ENCODE measurements around the gene SIRT7. TPM values are rescaled to one million over a fixed set of nuclear protein-coding genes. Genes with fewer than 3 reads are reported as not detected.
"Not testable (repeated sequence)": the region's sequence is repeated elsewhere in the genome, so short reads cannot be mapped to it uniquely, and the experiment has no call there.

Gene SIRT7
- polyA plus RNA-seq, 2 donors: 64.9 to 84.0 TPM

DNA sequence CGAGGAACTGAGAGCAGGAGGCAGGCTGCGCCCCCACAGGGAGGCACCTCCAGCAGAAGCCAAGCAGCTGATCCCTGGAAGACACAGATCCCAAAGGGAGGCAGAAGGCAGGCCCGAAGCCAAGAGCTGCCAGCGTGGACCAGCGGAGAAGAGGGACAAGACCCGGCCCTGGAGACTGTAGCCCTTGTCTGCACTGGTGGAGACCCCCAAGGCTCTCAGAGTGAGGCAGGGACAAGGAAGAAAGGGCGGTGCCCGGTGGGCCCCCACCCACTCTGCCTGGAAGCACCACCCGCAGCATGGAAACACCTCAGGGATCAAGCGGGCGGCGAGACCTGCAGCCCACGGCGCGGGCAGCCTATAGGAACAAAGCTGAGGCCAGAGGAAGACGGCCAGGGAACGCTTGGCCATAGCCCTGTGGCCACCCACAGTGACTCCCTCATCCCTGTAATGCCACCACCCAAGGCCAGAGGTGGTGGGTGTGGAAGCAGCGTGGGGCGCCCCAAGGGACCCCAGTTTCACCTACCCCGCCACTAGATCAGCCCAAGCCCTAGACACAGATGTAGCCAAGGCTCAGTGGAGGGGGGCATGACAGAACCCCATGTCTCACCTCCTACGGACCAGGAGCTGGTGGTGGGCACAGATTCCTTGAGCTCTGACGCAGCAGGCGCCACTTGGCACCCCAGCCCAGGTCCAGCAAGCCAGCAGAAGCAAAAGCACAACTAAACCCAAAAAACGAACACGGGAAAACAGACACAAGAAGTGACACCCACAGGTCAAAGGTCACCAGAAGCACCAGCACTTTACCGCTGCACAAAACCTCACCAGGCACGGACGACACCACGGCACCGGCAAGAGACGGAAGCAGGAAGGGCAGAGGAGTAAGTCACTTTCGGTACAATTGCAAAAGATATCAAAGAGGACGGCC is 2.9 kb upstream of the SIRT7 start:
- WGBS, 2 donors: 85 to 89% methylated on average over 33 of the region's 33 CpGs
- Histone ChIP-seq H3K27ac (ENCODE audit: low read depth in 2 of 2, low read length in 1 of 2) (peak overlapping the region; percentile 27 to 43), H3K27me3 (ENCODE audit: control insufficient read depth in 1 of 2, insufficient read depth in 2 of 2, low read length in 2 of 2) (no peaks in the 10 kb centered on the region), H3K4me1 (ENCODE audit: control insufficient read depth in 2 of 2, insufficient read depth in 2 of 2, low read length in 1 of 2) (peaks cover 26 to 33% of the 10 kb centered on the region in 2 donors), H3K9me3 (ENCODE audit: control insufficient read depth in 2 of 2, insufficient read depth in 1 of 2, low read depth in 1 of 2, low read length in 1 of 2) (no peaks in the 10 kb centered on the region), H3K4me3 (ENCODE audit: low read depth in 1 of 2, low read length in 2 of 2) (no peak overlapping the region), H3K36me3 (ENCODE audit: control insufficient read depth in 2 of 2, insufficient read depth in 2 of 2, low read length in 1 of 2) (peaks cover 4 to 19% of the 10 kb centered on the region in 2 donors)

DNA sequence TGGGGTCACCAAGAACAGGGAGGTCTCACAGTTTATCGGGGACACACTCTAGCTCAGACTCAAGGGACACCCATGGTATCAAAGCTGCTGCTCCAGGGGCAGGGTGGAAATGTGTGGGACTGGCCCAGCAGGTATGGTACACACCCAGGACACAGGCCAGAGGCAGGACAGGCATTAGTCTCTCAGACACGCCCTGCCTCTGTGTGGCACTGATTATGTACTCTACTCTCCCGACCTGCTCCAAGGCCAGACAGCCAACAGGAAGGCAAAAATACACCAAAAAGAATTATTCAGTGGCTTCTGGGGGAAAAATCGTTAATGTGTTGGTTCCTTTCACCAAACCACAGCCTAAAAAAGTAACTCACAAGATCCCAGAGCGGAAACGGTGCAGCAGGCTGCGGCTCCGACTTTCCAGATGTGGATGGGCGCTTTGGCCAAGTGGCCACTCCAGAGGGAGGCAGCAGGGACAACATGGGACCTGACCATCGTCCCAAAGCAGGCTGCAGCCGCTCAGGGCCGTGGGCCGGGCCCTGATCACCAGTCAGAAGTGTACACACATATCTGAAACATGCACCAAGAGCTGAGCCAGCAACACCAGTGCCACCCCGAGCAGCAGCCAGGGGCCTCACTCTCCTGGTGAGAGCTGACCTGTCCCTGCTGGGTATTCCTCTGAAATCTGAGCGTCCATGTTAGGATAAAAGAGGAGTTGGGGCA is 1.0 kb upstream of the SIRT7 start:
- H3K27ac ChIP-seq (ENCODE audit: low read depth in 2 of 2, low read length in 1 of 2): peak overlapping the region; percentile 90 to 95
- H3K9me3 ChIP-seq (ENCODE audit: control insufficient read depth in 2 of 2, insufficient read depth in 1 of 2, low read depth in 1 of 2, low read length in 1 of 2): no peaks in the 10 kb centered on the region
- peaks cover 17 to 32% of the 10 kb centered on the region in 2 donors for H3K4me1 ChIP-seq (ENCODE audit: control insufficient read depth in 2 of 2, insufficient read depth in 2 of 2, low read length in 1 of 2)
- peaks cover 4 to 38% of the 10 kb centered on the region in 2 donors for H3K36me3 ChIP-seq (ENCODE audit: control insufficient read depth in 2 of 2, insufficient read depth in 2 of 2, low read length in 1 of 2)
- H3K27me3 ChIP-seq (ENCODE audit: control insufficient read depth in 1 of 2, insufficient read depth in 2 of 2, low read length in 2 of 2): no peaks in the 10 kb centered on the region
- no peak overlapping the region for H3K4me3 ChIP-seq (ENCODE audit: low read depth in 1 of 2, low read length in 2 of 2)
- 65 to 74% methylated on average over 15 of the region's 15 CpGs for WGBS, 2 donors

DNA sequence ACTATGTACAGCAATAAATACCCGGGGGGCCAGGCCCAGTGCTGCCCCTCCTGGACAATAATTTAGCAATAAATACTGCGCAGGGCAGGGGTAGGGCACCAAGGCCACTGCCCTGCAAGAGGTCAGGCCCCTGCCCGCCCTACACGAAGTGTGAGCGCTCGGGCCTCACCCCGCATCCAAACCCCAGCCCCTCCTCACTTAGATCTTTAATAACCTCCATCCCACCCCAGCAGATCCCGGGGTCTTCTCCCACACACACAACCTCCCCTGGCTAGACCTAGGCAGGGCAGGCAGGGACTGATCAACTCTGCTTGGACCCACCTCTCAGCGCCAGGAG is 325 bp upstream of the SIRT7 start:
- Histone ChIP-seq H3K27ac (ENCODE audit: low read depth in 2 of 2, low read length in 1 of 2) (peak overlapping the region; percentile 90 to 95), H3K36me3 (ENCODE audit: control insufficient read depth in 2 of 2, insufficient read depth in 2 of 2, low read length in 1 of 2) (peaks cover 4 to 45% of the 10 kb centered on the region in 2 donors), H3K4me1 (ENCODE audit: control insufficient read depth in 2 of 2, insufficient read depth in 2 of 2, low read length in 1 of 2) (peaks cover 16 to 29% of the 10 kb centered on the region in 2 donors), H3K4me3 (ENCODE audit: low read depth in 1 of 2, low read length in 2 of 2) (peak overlapping the region in 1 of 2 donors; percentile 83)
- not testable (repeated sequence) for H3K9me3 ChIP-seq (ENCODE audit: control insufficient read depth in 2 of 2, insufficient read depth in 1 of 2, low read depth in 1 of 2, low read length in 1 of 2); H3K27me3 ChIP-seq (ENCODE audit: control insufficient read depth in 1 of 2, insufficient read depth in 2 of 2, low read length in 2 of 2)
- WGBS, 2 donors: 33% methylated on average over 9 of the region's 9 CpGs

DNA sequence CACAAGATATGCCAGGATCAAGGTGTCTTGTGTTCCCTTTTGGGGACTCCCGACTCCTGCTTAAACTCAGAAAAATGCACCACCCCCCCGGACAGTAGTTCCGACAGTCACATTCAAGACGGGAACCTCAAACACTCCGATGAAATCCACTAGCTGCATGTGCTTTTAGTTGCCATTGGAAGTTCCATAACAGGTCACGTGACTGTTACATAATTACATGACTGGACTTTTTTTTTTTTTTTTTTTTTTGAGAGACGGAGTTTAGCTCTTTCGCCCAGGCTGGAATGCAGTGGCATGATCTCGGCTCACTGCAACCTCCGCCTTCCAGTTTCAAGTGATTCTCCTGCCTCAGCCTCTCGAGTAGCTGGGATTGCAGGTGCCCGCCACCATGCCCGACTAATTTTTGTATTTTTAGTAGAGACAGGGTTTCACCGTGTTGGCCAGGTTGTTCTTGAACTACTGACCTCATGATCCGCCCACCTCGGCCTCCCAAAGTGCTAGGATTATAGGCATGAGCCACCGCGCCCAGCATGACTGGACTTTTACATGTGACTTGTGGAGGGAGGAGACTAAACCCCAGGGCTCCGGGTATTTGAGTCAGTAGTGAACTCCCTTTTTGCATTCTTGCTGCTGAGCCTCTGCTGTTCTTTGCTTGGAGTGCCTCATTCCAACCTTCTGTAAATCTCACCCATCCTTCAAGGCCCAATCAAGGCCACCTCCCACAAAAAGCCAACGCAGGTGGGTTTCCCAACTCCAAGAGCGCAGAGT is 1.6 kb downstream of the SIRT7 start:
- no peaks in the 10 kb centered on the region for H3K27me3 ChIP-seq (ENCODE audit: control insufficient read depth in 1 of 2, insufficient read depth in 2 of 2, low read length in 2 of 2)
- WGBS, 2 donors: 70% methylated on average over 21 of the region's 21 CpGs
- peaks cover 8 to 27% of the 10 kb centered on the region in 2 donors for H3K4me1 ChIP-seq (ENCODE audit: control insufficient read depth in 2 of 2, insufficient read depth in 2 of 2, low read length in 1 of 2)
- no peaks in the 10 kb centered on the region for H3K9me3 ChIP-seq (ENCODE audit: control insufficient read depth in 2 of 2, insufficient read depth in 1 of 2, low read depth in 1 of 2, low read length in 1 of 2)
- peak overlapping the region; percentile 90 to 94 for H3K27ac ChIP-seq (ENCODE audit: low read depth in 2 of 2, low read length in 1 of 2)
- peaks cover 4 to 45% of the 10 kb centered on the region in 2 donors for H3K36me3 ChIP-seq (ENCODE audit: control insufficient read depth in 2 of 2, insufficient read depth in 2 of 2, low read length in 1 of 2)
- peak overlapping the region; percentile 82 to 83 for H3K4me3 ChIP-seq (ENCODE audit: low read depth in 1 of 2, low read length in 2 of 2)

DNA sequence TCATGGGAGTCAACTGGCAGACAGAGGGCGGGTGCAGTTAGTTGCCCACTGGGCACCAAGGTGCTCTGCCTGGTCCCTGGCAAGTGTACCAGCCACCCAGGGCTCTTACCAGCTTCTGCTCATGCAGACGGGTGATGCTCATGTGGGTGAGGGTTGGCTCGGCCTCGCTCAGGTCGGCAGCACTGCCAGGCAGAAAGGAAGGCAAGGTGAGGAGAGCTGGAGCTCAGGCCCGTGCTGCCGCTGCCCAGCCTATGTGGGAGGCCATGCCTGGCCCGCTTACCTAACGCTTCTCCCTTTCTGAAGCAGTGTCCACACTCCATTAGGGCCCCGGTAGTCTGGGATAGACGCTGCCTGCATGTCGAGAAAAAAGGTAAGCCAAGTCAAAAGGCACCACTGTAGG is 2.6 kb downstream of the SIRT7 start:
- Histone ChIP-seq H3K9me3 (ENCODE audit: control insufficient read depth in 2 of 2, insufficient read depth in 1 of 2, low read depth in 1 of 2, low read length in 1 of 2) (no peaks in the 10 kb centered on the region), H3K36me3 (ENCODE audit: control insufficient read depth in 2 of 2, insufficient read depth in 2 of 2, low read length in 1 of 2) (peaks cover under 1 to 42% of the 10 kb centered on the region in 2 donors), H3K27me3 (ENCODE audit: control insufficient read depth in 1 of 2, insufficient read depth in 2 of 2, low read length in 2 of 2) (no peaks in the 10 kb centered on the region), H3K4me1 (ENCODE audit: control insufficient read depth in 2 of 2, insufficient read depth in 2 of 2, low read length in 1 of 2) (peaks cover 6 to 29% of the 10 kb centered on the region in 2 donors), H3K27ac (ENCODE audit: low read depth in 2 of 2, low read length in 1 of 2) (no peak overlapping the region), H3K4me3 (ENCODE audit: low read depth in 1 of 2, low read length in 2 of 2) (no peak overlapping the region)
- WGBS, 2 donors: 85 to 91% methylated on average over 12 of the region's 12 CpGs

DNA sequence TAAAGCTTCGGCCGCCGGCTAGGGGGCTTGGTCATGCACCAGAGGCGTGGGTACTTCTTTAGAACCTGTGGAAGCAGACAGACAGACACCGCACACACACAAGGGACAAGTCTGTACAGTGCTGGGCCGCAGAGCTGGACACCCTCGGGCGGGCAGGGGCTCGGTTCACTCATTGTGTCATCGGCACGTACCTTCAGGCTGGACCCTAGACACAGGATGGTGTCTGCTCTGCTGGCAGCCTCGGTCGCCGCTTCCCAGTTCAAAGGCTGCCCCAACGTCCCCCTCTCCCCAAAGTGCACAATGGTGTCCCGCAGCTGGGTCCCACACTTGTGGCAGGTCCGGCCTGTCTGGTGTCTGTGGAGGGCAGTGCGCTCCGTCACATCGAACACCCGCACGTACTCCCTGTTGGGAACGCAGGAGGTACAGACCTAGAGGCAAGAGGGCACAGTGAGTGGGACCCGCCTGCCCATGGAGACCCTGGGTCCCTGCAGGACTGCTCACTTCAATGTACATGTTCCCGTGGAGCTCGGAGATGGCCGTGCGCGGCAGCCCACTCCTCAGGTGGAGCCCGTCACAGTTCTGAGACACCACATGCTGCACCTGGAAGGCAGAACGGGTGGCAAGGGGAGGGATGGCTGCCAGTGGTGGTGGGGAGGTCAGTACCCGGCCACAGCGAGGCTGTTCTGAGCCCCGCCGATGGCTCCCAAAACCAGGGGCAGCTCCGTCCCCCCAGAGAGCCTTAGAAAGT is 3.7 kb downstream of the SIRT7 start:
- H3K4me3 ChIP-seq (ENCODE audit: low read depth in 1 of 2, low read length in 2 of 2): no peak overlapping the region
- peak overlapping the region in 1 of 2 donors; percentile 38 for H3K27ac ChIP-seq (ENCODE audit: low read depth in 2 of 2, low read length in 1 of 2)
- no peaks in the 10 kb centered on the region for H3K9me3 ChIP-seq (ENCODE audit: control insufficient read depth in 2 of 2, insufficient read depth in 1 of 2, low read depth in 1 of 2, low read length in 1 of 2)
- peaks cover 9 to 27% of the 10 kb centered on the region in 2 donors for H3K4me1 ChIP-seq (ENCODE audit: control insufficient read depth in 2 of 2, insufficient read depth in 2 of 2, low read length in 1 of 2)
- 96 to 97% methylated on average over 36 of the region's 36 CpGs for WGBS, 2 donors
- no peaks in the 10 kb centered on the region for H3K27me3 ChIP-seq (ENCODE audit: control insufficient read depth in 1 of 2, insufficient read depth in 2 of 2, low read length in 2 of 2)
- peaks cover 0 to 42% of the 10 kb centered on the region in 2 donors for H3K36me3 ChIP-seq (ENCODE audit: control insufficient read depth in 2 of 2, insufficient read depth in 2 of 2, low read length in 1 of 2)

DNA sequence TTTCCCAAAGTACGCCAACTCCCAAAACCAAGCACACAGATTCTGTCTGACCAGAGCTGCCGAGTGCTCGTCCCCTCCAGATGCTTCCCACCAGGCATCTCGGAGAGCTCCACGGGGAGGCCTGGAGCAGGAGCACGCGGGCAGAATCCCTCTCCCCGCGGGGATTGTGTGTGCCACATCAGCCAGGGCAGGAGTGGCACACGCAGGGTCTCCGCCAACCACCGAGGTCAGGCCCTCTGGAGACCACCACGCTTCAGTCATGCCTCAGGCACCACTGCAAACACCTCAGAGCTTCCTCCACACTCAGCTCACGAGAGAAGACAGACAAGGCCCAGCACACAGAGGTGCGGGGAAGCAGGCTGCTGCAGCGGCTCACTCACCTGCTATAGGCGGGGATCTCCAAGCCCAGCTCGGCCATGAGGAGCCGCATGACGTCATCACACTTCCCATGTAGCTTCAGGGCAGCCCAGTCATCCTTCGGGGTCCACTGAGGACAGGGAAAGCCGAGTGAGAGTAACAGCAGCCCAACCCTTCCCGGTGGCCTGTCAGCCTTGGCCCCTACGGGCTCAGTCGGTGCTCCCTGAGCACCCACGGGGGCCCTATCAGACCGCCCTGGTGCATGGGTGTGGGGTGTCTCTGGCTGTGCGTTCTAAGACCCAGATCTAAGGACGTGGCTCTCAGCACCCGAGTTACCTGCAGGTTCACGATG is 4.4 kb downstream of the SIRT7 start:
- H3K4me1 ChIP-seq (ENCODE audit: control insufficient read depth in 2 of 2, insufficient read depth in 2 of 2, low read length in 1 of 2): peaks cover 9 to 24% of the 10 kb centered on the region in 2 donors
- no peaks in the 10 kb centered on the region for H3K27me3 ChIP-seq (ENCODE audit: control insufficient read depth in 1 of 2, insufficient read depth in 2 of 2, low read length in 2 of 2)
- H3K9me3 ChIP-seq (ENCODE audit: control insufficient read depth in 2 of 2, insufficient read depth in 1 of 2, low read depth in 1 of 2, low read length in 1 of 2): no peaks in the 10 kb centered on the region
- WGBS, 2 donors: 92 to 96% methylated on average over 31 of the region's 31 CpGs
- H3K36me3 ChIP-seq (ENCODE audit: control insufficient read depth in 2 of 2, insufficient read depth in 2 of 2, low read length in 1 of 2): peaks cover 0 to 47% of the 10 kb centered on the region in 2 donors
- H3K27ac ChIP-seq (ENCODE audit: low read depth in 2 of 2, low read length in 1 of 2): peak overlapping the region; percentile 21 to 38
- H3K4me3 ChIP-seq (ENCODE audit: low read depth in 1 of 2, low read length in 2 of 2): no peak overlapping the region

DNA sequence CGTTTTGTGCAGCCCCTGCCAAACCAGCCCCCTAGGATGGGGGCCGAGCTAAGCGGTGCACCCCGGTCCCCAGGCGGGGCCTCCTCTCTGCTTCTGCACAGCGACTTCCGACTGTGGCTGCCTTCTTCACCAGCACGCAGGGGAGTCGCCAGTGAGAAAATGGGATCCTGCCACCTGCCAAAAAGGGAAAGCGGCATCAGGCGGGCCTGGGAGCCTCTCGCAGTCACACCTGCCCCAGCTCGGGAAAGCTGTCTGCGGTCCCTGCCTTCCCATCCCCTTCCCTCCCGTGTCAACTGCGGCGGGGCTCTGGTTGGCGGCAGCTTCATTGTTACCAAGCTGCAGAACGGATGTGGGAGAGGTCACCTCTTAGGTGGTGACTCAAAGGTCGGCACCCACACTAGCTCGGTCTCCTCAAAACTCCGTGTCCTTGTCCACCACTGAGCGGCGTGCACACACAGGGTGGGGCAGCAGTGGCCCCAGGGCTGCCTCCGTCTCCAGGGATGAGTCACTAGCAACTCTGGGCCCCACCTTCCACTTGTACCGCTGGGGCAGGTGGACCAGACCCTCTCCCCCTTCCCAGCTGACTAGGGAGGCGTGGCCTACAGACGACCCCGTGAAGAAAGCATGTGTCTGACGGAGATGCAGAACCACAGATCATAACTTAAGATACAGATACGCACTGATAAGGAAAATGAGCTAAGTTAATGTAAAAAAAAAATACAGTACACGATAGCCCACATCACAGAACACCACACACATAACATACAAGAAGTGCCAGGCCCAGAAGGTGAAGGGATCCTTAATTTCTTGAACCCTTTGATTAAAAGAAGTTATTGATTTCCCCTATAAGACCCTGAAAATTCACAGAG is 5.3 kb downstream of the SIRT7 start:
- Histone ChIP-seq H3K4me1 (ENCODE audit: control insufficient read depth in 2 of 2, insufficient read depth in 2 of 2, low read length in 1 of 2) (peaks cover 9 to 24% of the 10 kb centered on the region in 2 donors), H3K4me3 (ENCODE audit: low read depth in 1 of 2, low read length in 2 of 2) (no peak overlapping the region), H3K36me3 (ENCODE audit: control insufficient read depth in 2 of 2, insufficient read depth in 2 of 2, low read length in 1 of 2) (peaks cover 0 to 56% of the 10 kb centered on the region in 2 donors), H3K9me3 (ENCODE audit: control insufficient read depth in 2 of 2, insufficient read depth in 1 of 2, low read depth in 1 of 2, low read length in 1 of 2) (no peaks in the 10 kb centered on the region), H3K27me3 (ENCODE audit: control insufficient read depth in 1 of 2, insufficient read depth in 2 of 2, low read length in 2 of 2) (no peaks in the 10 kb centered on the region), H3K27ac (ENCODE audit: low read depth in 2 of 2, low read length in 1 of 2) (peak overlapping the region; percentile 60 to 84)
- 78 to 83% methylated on average over 32 of the region's 32 CpGs for WGBS, 2 donors

Measured in esophagus (tissue), 2 donors.